Esophagus muscularis mucosa (tissue), 4 donors: Measurements from ENCODE around the gene BRD1. TPM values are rescaled to one million over a fixed set of nuclear protein-coding genes. Genes with fewer than 3 reads are reported as not detected.
A peak's percentile ranks its signal among the peaks of the same experiment; 100 is the strongest.

ENCODE experiments used
- DNase-seq: peaks from one replicate; pipeline ENCODE4 v3.0.0-alpha.2; 2017; ENCODE audit errors: extremely low spot score
- H3K27ac ChIP-seq, 4 donors: fragments of 200-600 bp; sonication (generic); replicated peaks in 1 of 4; 1 replicate in 3 of 4; 2 replicates in 1 of 4; pipeline ENCODE4 v1.5.1; 2016 to 2019; ENCODE audit warnings: mild to moderate bottlenecking in 1 of 4
- H3K27me3 ChIP-seq, 4 donors: fragments of 200-600 bp; sonication (generic); one replicate each; pipeline versions ENCODE4 v1.5.1 to v1.6.0; 2016 to 2019
- H3K36me3 ChIP-seq, 4 donors: fragments of 200-600 bp; sonication (generic); one replicate each; pipeline ENCODE4 v1.5.1; 2016 to 2019
- H3K4me1 ChIP-seq, 4 donors: fragments of 200-600 bp; sonication (generic); one replicate each; pipeline ENCODE4 v1.5.1; 2016 to 2019
- H3K4me3 ChIP-seq, 4 donors: fragments of 200-600 bp; sonication (generic); 1 replicate in 2 of 4; 2 replicates in 2 of 4; pipeline ENCODE4 v1.5.1; 2016 to 2019; ENCODE audit warnings: mild to moderate bottlenecking in 4 of 4, moderate library complexity in 1 of 4
- H3K9me3 ChIP-seq, 4 donors: fragments of 200-600 bp; sonication (generic); 1 replicate in 3 of 4; 2 replicates in 1 of 4; pipeline ENCODE4 v1.5.1; 2016 to 2019
- EP300 ChIP-seq: sonication (generic); formaldehyde crosslinking; IDR thresholded peaks from one replicate; pipeline ENCODE4 v1.6.1; 2017; ENCODE audit warnings: antibody characterized with exemption
- POLR2A ChIP-seq: fragments of 450-650 bp; IDR thresholded peaks from one replicate; pipeline ENCODE4 v1.6.1; 2017; ENCODE audit warnings: antibody characterized with exemption, moderate library complexity, mild to moderate bottlenecking, low read depth
- POLR2AphosphoS5 ChIP-seq, 2 donors: sonication (generic); formaldehyde crosslinking; IDR thresholded peaks; one replicate each; pipeline ENCODE4 v1.6.1; 2017; ENCODE audit warnings: antibody characterized with exemption in 2 of 2
- WGBS: methylation state at CpG from one replicate; pipeline ENCODE4 v1.1.5; 2018; 5-methylcytosine and 5-hydroxymethylcytosine counted together
- intact Hi-C: fragments of 100-400 bp; cut with DNase I; formaldehyde crosslinking; loops from one replicate; pipeline ENCODE4 v1.15.1; 2023
- total RNA-seq, 4 donors: library from RNA; depleted of rRNA; stranded (reverse); fragments of >200 nt; gene quantifications; one replicate each; pipeline versions ENCODE4 v1.1.0 to v1.2.1, GENCODE V29; 2016
- TF ChIP-seq, protein P1 (sequence below), 3 experiments: fragments of 200-600 bp in 2 of 3; fragments of 450-650 bp in 1 of 3; sonication (generic) in 2 of 3; IDR thresholded peaks; one replicate each; pipeline ENCODE4 v1.5.1; 2017 to 2019; ENCODE audit warnings: antibody characterized with exemption in 3 of 3, mild to moderate bottlenecking in 2 of 3, moderate library complexity in 1 of 3

Gene BRD1
- total RNA-seq, 4 donors from 2014 or later, result 36.5 to 54.1 (median 51.4) TPM

GRCh38 chr22:49812838-49813237 is 14.8 kb downstream of the BRD1 start:
- Histone ChIP-seq H3K27me3 (no peaks in the 10 kb centered on the region), H3K27ac (no peak overlapping the region), H3K9me3 (no peaks in the 10 kb centered on the region), H3K4me1 (peaks cover 49 to 97% (median 95%) of the 10 kb centered on the region in 4 donors), H3K36me3 (peaks cover under 1 to 43% (median 27%) of the 10 kb centered on the region in 4 donors), H3K4me3 (no peak overlapping the region)
- 86% methylated on average over 11 of the region's 11 CpGs for WGBS
- intact Hi-C loops, result no loop called here
- no peak for DNase-seq
- no peak for TF ChIP-seq EP300
- no peak for TF ChIP-seq POLR2AphosphoS5 (IDR thresholded peaks at IDR 0.05)
- TF ChIP-seq, protein P1, sequence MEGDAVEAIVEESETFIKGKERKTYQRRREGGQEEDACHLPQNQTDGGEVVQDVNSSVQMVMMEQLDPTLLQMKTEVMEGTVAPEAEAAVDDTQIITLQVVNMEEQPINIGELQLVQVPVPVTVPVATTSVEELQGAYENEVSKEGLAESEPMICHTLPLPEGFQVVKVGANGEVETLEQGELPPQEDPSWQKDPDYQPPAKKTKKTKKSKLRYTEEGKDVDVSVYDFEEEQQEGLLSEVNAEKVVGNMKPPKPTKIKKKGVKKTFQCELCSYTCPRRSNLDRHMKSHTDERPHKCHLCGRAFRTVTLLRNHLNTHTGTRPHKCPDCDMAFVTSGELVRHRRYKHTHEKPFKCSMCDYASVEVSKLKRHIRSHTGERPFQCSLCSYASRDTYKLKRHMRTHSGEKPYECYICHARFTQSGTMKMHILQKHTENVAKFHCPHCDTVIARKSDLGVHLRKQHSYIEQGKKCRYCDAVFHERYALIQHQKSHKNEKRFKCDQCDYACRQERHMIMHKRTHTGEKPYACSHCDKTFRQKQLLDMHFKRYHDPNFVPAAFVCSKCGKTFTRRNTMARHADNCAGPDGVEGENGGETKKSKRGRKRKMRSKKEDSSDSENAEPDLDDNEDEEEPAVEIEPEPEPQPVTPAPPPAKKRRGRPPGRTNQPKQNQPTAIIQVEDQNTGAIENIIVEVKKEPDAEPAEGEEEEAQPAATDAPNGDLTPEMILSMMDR (IDR thresholded peaks at IDR 0.05), result no peak
- TF ChIP-seq POLR2A, result no peak

GRCh38 chr22:49811020-49811791 is 16.5 kb downstream of the BRD1 start:
- Histone ChIP-seq H3K4me3 (no peak overlapping the region), H3K9me3 (no peaks in the 10 kb centered on the region), H3K27me3 (no peaks in the 10 kb centered on the region), H3K36me3 (peaks cover 0 to 26% (median 10%) of the 10 kb centered on the region in 4 donors), H3K4me1 (peaks cover 45 to 91% (median 82%) of the 10 kb centered on the region in 4 donors), H3K27ac (no peak overlapping the region)
- DNase-seq, result no peak
- TF ChIP-seq POLR2AphosphoS5 (IDR thresholded peaks at IDR 0.05) (no peak), POLR2A (no peak), EP300 (no peak)
- TF ChIP-seq, protein P1 (IDR thresholded peaks at IDR 0.05), result no peak
- 77% methylated on average over 11 of the region's 18 CpGs for WGBS
- intact Hi-C loops, result no loop called here

DNA sequence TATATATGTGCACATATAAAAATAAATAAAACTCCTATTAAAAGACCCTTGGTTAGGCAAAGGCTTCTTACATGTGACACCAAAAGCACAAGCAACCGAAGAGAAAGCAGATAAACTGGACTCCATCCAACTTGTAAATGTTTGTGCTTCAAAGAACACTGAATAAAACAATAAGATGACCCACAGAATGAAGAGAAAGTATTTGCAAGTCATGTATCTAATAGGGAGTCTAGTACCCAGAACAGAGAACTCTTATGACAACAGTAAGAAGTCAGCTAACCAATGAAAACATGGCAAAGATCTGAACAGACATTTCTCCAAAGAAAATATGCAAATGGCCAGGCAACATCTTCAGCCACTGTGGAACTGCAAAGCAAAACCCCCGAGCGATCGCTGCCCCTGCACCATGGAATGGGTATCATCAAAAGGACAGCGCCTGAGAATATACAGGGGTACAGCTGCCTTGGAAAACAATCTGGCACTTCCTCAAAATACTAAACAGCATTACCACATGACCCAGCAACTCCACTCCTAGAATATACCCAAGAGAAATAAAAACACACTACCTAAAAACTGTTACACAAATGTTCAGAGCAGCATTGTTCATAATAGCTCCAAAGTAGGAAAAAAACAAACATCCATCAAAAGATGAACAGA is 17.2 kb downstream of the BRD1 start:
- no peaks in the 10 kb centered on the region for H3K9me3 ChIP-seq
- H3K27me3 ChIP-seq, result no peaks in the 10 kb centered on the region
- peak overlapping the region in 1 of 4 donors; percentile 12 for H3K27ac ChIP-seq
- intact Hi-C loops, result no loop called here
- WGBS, result 72% methylated on average over 5 of the region's 5 CpGs
- peaks cover 40 to 91% (median 80%) of the 10 kb centered on the region in 4 donors for H3K4me1 ChIP-seq
- H3K36me3 ChIP-seq, result peaks cover 0 to 19% (median 6%) of the 10 kb centered on the region in 4 donors
- TF ChIP-seq POLR2A (no peak), POLR2AphosphoS5 (IDR thresholded peaks at IDR 0.05) (no peak), EP300 (no peak)
- TF ChIP-seq, protein P1 (IDR thresholded peaks at IDR 0.05), result no peak
- H3K4me3 ChIP-seq, result no peak overlapping the region
- DNase-seq, result no peak

DNA sequence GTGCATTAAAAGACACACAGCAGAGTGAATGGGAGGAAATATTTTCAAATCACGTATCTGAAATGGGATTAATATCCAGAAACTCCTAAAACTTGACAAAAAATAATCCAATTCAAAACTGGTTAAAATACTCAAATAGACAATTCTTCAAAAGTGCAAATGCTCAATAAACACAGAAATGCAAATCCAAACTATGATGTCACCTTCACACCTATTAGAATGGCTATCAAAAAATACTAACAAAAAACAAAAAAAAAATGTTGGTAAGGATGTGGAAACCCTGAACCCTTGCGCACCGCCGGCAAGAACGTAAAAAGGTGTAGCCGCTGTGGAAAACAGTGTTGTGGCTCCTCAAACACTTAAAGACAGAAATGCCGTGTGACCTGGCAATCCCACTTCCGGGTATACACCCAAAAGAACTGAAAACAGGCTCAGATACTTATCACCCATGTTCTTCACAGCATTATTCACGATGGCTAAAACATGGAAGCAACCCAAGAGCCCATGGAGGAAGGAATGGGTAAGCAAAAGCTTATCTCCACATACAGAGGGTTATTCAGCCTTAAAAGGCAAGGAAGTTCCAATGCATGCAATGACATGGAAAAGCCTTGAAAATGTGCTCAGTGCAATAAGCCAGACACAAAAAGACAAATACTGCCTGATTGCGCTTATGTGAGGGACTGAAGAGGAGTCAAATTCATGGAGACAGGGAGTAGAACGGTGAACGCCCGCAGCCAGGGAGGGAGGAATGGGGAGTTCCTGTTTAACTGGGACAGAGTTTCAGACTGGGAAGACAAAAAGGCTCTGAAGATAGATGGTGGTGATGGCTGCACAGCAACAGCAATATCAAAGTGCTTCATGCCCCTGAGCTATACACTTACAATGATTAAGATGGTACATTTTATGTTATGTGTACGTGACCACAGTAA is 19.6 kb downstream of the BRD1 start:
- H3K4me3 ChIP-seq, result no peak overlapping the region
- no peaks in the 10 kb centered on the region for H3K27me3 ChIP-seq
- H3K4me1 ChIP-seq, result peaks cover 22 to 77% (median 72%) of the 10 kb centered on the region in 4 donors
- 69% methylated on average over 14 of the region's 14 CpGs for WGBS
- intact Hi-C loops, result no loop called here
- DNase-seq, result no peak
- TF ChIP-seq EP300, result no peak
- TF ChIP-seq, protein P1 (IDR thresholded peaks at IDR 0.05), result no peak
- no peak for TF ChIP-seq POLR2AphosphoS5 (IDR thresholded peaks at IDR 0.05)
- TF ChIP-seq POLR2A, result no peak
- H3K9me3 ChIP-seq, result no peaks in the 10 kb centered on the region
- H3K36me3 ChIP-seq, result peaks cover 11 to 25% (median 18%) of the 10 kb centered on the region in 4 donors
- H3K27ac ChIP-seq, result no peak overlapping the region
